Spinal cord (tissue), 10 donors: ENCODE results near the gene FOXO6. TPM values are rescaled to one million over a fixed set of nuclear protein-coding genes. Genes with fewer than 3 reads are reported as not detected.

Source experiments
- DNase-seq, 6 donors: peaks; one replicate each; pipeline versions ENCODE4 v3.0.0 to v3.0.0-alpha.2; 2013 to 2015; ENCODE audit warnings: low spot score in 6 of 6, low read depth in 4 of 6
- H3K27ac ChIP-seq: one replicate; pipeline ENCODE4 v1.5.1; 2013; ENCODE audit warnings: low read depth, low read length, control low read depth
- H3K27me3 ChIP-seq: one replicate; pipeline ENCODE4 v1.6.1; 2013; ENCODE audit warnings: low read length; ENCODE audit not compliant: control insufficient read depth, insufficient read depth
- H3K36me3 ChIP-seq: one replicate; pipeline ENCODE4 v1.6.1; 2013; ENCODE audit warnings: low read length; ENCODE audit not compliant: control insufficient read depth, insufficient read depth
- H3K4me1 ChIP-seq: one replicate; pipeline ENCODE4 v1.6.1; 2013; ENCODE audit warnings: low read length; ENCODE audit not compliant: control insufficient read depth, insufficient read depth
- H3K4me3 ChIP-seq: one replicate; pipeline ENCODE4 v1.5.1; 2013; ENCODE audit warnings: low read depth, low read length, control low read depth
- H3K9me3 ChIP-seq: one replicate; pipeline ENCODE4 v1.6.1; 2013; ENCODE audit warnings: low read length; ENCODE audit not compliant: control insufficient read depth, insufficient read depth
- WGBS: methylation state at CpG from one replicate; pipeline ENCODE4 v1.1.5; 2013; ENCODE audit warnings: missing lambda C conversion rate; ENCODE audit not compliant: insufficient coverage; 5-methylcytosine and 5-hydroxymethylcytosine counted together
- polyA plus RNA-seq, 2 donors: library from polyadenylated mRNA; unstranded; fragments of 120-200 nt; gene quantifications; one replicate each; pipeline ENCODE4 v1.2.1, GENCODE V29; 2013; ENCODE audit not compliant: insufficient read length in 2 of 2
- total RNA-seq, 2 donors: library from RNA; depleted of rRNA in 1 of 2; stranded (reverse); fragments of 120-200 nt in 1 of 2; fragments of >200 nt in 1 of 2; gene quantifications; one replicate each; pipeline versions ENCODE4 v1.2.3 to v1.2.4, GENCODE V29; 2013 to 2014
- donor health status: healthy.

Gene FOXO6
- total and polyA plus RNA-seq, 4 donors: 1.9 to 11.0 (median 5.9) TPM

DNA sequence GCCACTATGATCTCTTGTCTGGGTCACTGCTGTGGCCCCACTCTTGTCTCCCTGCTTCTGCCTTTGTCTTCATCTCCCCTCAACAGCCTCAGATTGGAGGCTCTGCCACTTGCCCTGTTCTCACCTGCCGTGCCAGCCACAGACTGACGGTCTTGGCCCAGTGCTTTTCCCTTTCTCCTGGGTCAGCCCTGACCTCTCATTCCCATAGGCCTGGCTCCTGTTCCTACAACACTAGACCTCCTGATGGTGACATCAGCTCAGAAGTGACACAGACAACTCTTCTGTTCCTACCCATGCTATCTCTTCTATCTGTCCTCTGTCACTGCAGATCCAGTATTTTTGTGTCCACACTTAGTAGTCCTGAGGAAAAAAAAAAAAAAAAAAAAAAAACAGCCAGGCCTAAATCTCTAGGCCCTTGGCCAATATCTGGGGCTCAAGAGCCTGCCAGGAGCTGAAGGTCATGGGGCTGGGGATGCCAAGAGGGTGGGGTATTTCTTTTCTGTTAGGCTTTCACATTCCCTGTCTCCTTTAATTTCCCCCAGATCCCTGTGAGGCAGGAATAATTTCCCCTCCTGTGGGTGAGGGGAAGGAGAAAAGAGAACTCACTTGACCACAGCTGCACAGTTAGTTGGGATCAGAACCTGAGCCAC lies 42.0 kb upstream of the FOXO6 start:
- H3K27me3 ChIP-seq: no peaks in the 10 kb centered on the region

DNA sequence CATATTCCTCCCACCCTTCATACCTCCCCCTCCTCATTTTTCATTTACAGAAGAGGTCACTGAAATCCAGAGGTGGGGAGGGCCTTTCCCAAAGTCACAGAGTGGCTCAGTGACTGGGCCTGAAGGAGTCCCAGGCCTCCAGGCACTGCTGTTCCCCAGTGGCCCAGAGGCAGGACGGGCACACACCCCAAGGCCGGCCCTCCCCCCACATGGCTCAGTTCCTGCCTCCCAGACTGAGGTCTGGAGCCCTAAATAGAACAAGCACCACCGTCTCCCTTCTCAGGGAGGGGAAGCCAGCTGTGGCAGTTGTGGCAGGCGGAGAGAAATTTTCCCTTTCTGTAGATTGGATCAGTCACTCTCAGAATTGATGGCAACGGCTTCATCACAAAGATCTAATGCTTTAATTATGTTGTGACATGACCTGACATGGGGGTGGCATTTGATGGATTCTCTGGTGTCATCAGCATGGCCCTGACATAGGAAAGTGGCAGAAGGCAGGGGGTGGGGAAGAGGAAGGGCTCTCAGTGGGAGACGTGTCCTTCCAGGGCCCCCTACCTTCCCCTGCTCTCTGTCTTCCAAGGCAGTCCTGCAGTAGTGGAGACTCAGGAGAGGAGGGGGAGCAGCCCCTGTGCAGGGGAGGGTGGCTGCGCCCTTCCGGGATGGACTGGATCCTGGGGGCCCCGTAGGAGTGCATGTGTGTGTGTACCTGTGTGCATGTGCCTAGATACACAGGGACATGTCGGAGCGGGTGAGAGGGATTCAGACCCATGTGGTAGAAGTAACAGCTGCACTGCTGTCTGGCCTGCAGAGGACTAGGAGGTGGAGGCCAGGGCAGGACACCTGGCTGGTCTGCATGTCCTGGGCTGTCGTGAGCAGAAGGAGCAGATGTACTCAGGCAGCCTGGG lies 41.2 kb upstream of the FOXO6 start:
- H3K27me3 ChIP-seq: no peaks in the 10 kb centered on the region
- no peak overlapping the region for H3K4me3 ChIP-seq
- H3K36me3 ChIP-seq: no peaks in the 10 kb centered on the region
- no peak overlapping the region for H3K27ac ChIP-seq
- peaks cover 22% of the 10 kb centered on the region for H3K4me1 ChIP-seq
- H3K9me3 ChIP-seq: no peaks in the 10 kb centered on the region
- 67% methylated on average over 8 of the region's 12 CpGs for WGBS
- no peak for DNase-seq

More for the DNA sequence above, 42.0 kb upstream of the FOXO6 start:
- Histone ChIP-seq H3K9me3 (no peaks in the 10 kb centered on the region), H3K36me3 (no peaks in the 10 kb centered on the region), H3K4me3 (no peak overlapping the region), H3K27ac (no peak overlapping the region), H3K4me1 (peaks cover 26% of the 10 kb centered on the region)
- no peak for DNase-seq
- WGBS: 85% methylated on average over 2 of the region's 2 CpGs

DNA sequence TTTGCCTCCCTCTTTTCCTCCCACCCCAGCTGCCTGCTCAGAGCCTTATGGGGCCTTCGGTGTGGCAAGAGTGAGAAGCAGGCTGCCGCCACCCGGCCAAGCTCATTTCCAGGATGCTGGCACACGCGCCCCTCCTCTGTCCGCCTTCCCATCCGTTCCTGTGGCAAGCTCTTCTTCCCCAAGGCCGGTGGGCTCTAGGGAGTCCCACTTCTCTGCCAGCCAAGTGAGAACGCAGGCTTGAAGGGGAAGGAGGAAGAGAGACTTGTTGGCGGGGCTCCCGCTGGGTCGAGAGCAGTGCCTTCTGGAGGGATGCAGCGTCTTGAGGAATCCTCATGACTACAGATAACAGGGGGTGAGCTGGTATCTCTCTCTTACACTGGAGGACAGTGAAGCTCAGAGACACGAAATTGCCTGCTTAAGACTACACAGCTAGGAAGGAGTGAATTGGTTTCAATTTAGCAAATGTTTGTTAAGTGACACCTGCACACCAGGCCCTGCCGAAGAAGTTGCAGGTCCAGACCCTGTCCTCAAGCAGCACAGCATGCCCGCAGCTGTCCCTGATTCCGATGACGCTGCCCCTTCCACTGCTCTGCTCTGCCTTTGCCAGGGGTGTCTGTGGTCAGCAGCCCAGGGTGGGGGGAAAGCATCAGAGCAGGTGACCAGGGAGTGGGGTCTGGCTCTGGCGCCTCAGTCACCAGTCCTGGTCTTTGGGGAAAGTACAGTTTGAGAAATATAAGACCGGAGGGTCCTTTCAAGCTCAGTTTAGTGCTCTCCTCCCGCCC lies 40.1 kb upstream of the FOXO6 start:
- H3K9me3 ChIP-seq: no peaks in the 10 kb centered on the region
- peak in 1 of 6 donors; percentile 44 for DNase-seq
- H3K27ac ChIP-seq: no peak overlapping the region
- H3K4me1 ChIP-seq: peaks cover 18% of the 10 kb centered on the region
- H3K36me3 ChIP-seq: no peaks in the 10 kb centered on the region
- no peak overlapping the region for H3K4me3 ChIP-seq
- 84% methylated on average over 12 of the region's 21 CpGs for WGBS
- no peaks in the 10 kb centered on the region for H3K27me3 ChIP-seq

DNA sequence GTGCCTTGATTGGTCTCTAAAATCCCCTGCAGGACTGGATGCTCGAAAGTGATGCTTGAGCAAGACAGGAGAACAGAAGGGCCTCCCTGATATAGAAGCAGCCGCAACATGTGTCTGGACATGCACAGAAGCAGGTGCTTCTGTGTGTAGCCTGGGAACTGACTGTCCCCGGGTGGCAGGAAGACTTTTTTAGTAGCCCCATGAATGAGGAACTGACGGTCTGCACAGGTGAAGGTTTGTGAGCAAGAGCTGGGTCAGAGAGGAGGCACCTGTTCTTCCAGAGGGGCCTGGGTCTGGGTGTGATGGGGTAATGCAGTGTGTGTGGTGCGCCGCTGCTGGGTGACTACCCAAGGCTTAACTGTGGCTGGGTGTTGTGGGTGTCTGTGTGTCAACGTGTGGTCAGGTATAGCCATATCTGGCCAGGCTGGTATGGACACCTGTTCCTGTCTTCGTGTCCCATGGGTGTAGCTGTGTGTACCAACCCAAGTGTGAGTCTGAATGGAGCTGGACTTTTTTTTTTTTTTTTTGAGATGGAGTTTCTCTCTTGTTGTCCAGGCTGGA lies 39.1 kb upstream of the FOXO6 start:
- peaks cover 17% of the 10 kb centered on the region for H3K4me1 ChIP-seq
- no peak for DNase-seq
- peaks cover 2% of the 10 kb centered on the region for H3K27me3 ChIP-seq
- 94% methylated on average over 7 of the region's 8 CpGs for WGBS
- H3K27ac ChIP-seq: no peak overlapping the region
- no peak overlapping the region for H3K4me3 ChIP-seq
- no peaks in the 10 kb centered on the region for H3K36me3 ChIP-seq
- no peaks in the 10 kb centered on the region for H3K9me3 ChIP-seq

DNA sequence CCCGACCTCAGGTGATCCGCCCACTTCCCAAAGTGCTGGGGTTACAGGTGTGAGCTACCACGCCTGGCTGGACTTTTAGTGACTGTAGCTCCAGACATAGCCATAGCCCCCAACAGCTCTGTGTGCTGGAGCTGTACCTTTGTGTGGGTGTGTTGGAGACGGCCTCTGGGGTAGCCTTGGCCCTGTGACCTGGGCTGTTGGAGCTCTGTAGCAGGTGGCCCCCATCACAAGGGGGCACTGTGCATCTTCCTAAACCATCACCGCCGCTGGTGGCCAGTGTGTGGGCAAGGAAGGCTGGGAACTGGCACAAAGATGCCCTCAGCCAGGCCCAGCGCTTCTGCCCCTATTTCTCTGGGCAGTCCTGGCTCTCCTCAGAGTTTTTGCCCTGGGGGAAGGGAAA lies 38.4 kb upstream of the FOXO6 start:
- WGBS: 93% methylated on average over 3 of the region's 7 CpGs
- H3K4me3 ChIP-seq: no peak overlapping the region
- peak in 1 of 6 donors; percentile 43 for DNase-seq
- peaks cover 17% of the 10 kb centered on the region for H3K4me1 ChIP-seq
- H3K9me3 ChIP-seq: no peaks in the 10 kb centered on the region
- no peak overlapping the region for H3K27ac ChIP-seq
- H3K36me3 ChIP-seq: no peaks in the 10 kb centered on the region
- H3K27me3 ChIP-seq: peaks cover 2% of the 10 kb centered on the region

DNA sequence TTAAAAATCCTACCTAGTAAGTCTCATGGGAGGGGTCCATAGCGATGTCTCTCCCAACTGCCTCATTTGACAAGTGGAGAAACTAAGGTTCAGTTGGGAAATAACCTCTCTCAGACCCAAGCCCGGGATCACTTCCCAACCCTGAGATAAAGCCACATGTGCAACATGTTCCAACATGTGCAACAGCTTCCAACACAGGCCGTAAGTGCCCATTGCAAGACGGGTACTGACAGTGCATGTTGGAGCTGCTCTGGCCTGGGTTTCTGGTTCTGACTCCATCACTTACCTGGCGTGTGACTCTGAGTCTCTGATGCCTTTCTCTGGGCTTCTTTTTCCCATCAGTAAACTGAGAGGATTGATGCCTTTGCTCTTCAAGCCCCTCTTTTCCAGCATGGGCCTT lies 38.0 kb upstream of the FOXO6 start:
- WGBS: 93% methylated on average over 5 of the region's 5 CpGs
- H3K36me3 ChIP-seq: no peaks in the 10 kb centered on the region

DNA sequence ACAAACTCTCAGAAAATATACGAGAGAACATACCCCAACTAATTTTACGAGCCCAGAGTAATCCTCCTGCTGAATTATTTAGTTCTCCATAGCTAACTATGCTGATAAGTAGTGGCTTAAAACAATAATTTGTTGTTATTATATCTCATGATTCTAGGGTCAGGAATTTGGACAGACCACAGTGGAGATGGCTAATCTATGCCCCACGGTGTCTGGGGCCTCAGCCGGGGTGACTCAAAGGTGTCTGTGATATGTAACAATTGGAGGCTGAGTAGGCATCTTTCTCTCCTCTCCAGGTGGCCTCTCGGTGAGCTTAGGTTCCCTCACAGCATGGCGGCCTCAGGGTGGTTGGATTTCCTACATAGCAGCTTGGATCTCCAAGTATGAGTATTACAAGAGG lies 35.4 kb upstream of the FOXO6 start:
- Histone ChIP-seq H3K36me3 (no peaks in the 10 kb centered on the region), H3K4me1 (peaks cover 9% of the 10 kb centered on the region), H3K27me3 (peaks cover 2% of the 10 kb centered on the region), H3K9me3 (no peaks in the 10 kb centered on the region), H3K4me3 (no peak overlapping the region), H3K27ac (no peak overlapping the region)
- DNase-seq: no peak
- WGBS: no CpG with 5 or more reads among the region's 6 CpGs

More for the DNA sequence above, 38.0 kb upstream of the FOXO6 start:
- Histone ChIP-seq H3K27ac (no peak overlapping the region), H3K4me3 (no peak overlapping the region), H3K9me3 (no peaks in the 10 kb centered on the region), H3K27me3 (peaks cover 2% of the 10 kb centered on the region), H3K4me1 (peaks cover 17% of the 10 kb centered on the region)
- DNase-seq: no peak

DNA sequence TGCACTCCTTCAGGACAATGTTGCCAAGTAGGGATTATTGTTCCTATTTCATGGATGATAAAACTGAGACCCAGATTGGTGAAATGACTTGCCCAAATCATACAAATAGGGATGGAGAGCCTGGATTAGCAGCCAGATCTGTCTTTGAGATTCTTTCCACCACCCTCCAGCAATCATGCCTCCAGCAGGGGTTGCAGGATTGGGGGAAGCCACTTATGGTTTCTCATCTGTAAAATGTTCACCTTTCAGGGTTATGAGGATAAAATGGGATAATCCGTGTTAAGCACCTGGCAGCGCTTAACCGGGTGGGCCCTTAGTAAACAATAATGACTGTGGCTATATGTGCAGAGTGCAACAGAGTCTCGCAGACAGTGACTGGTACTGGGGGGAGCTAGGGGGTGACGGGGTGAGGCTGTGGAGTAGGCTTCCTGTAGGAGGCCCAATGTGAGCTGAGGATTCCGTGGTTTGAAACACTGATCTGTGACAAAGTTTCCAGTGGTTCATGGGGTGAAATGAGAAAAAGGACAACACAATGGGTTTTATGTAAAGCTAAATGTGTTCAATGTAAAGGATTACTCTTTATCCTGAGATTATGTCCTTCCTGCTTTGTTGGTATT lies 33.7 kb upstream of the FOXO6 start:
- Histone ChIP-seq H3K4me3 (no peak overlapping the region), H3K27me3 (peaks cover 2% of the 10 kb centered on the region), H3K4me1 (peaks cover 6% of the 10 kb centered on the region), H3K27ac (no peak overlapping the region), H3K36me3 (no peaks in the 10 kb centered on the region), H3K9me3 (no peaks in the 10 kb centered on the region)
- DNase-seq: no peak
- WGBS: 74% methylated on average over 6 of the region's 6 CpGs
